A673 (cell line): Measurements from ENCODE around the gene TMEM35B.

Experiments
- EZH2 ChIP-seq: fragments of 200-600 bp; sonication (generic); IDR thresholded peaks from 2 replicates; pipeline ENCODE4 v1.6.1; 2017; ENCODE audit warnings: borderline replicate concordance, low read depth, mild to moderate bottlenecking, mixed read lengths, antibody characterized with exemption, low read length; ENCODE audit not compliant: poor library complexity, severe bottlenecking
- TF ChIP-seq, protein P1 (sequence below): fragments of 300-800, 200-600 bp; sonication (generic); conservative IDR thresholded peaks from 2 replicates; pipeline ENCODE4 v1.5.1; 2017; ENCODE audit warnings: low read depth, mild to moderate bottlenecking, antibody characterized with exemption, low read length, moderate library complexity, mixed read lengths

DNA sequence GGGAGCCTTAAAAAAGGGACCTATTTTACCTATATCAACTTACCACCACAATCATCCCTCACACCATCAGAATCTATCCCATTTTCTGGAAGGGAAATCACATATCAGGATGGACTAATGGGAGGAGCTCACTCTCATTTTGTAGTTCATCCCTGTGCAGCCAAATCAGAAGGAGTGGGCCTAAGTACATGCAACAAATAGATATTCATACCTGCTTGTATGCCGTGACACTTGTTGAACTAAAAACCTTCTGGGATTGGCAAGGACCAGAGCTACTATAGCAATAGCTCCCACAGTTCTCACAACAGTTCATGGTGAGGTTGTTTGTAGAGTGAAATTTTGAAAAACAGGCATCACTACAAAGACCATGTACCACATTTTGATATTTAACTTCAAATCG, 29.3 kb upstream of the TMEM35B start:
- TF ChIP-seq, protein P1, sequence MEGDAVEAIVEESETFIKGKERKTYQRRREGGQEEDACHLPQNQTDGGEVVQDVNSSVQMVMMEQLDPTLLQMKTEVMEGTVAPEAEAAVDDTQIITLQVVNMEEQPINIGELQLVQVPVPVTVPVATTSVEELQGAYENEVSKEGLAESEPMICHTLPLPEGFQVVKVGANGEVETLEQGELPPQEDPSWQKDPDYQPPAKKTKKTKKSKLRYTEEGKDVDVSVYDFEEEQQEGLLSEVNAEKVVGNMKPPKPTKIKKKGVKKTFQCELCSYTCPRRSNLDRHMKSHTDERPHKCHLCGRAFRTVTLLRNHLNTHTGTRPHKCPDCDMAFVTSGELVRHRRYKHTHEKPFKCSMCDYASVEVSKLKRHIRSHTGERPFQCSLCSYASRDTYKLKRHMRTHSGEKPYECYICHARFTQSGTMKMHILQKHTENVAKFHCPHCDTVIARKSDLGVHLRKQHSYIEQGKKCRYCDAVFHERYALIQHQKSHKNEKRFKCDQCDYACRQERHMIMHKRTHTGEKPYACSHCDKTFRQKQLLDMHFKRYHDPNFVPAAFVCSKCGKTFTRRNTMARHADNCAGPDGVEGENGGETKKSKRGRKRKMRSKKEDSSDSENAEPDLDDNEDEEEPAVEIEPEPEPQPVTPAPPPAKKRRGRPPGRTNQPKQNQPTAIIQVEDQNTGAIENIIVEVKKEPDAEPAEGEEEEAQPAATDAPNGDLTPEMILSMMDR = no peak
- no peak for TF ChIP-seq EZH2
